SH-SY5Y (cell line): ENCODE results near the gene MED27.

Source experiments
- GATA2 ChIP-seq: IDR thresholded peaks from 2 replicates; pipeline ENCODE4 v1.6.1; 2011; ENCODE audit warnings: mild to moderate bottlenecking, low read depth, low read length
- GATA3 ChIP-seq: IDR thresholded peaks from 2 replicates; pipeline ENCODE4 v1.6.1; 2011; ENCODE audit warnings: low read depth, mild to moderate bottlenecking, low read length, moderate library complexity

GRCh38 chr9:132026932-132027585, 52.6 kb downstream of the MED27 start:
- no peak for TF ChIP-seq GATA2
- TF ChIP-seq GATA3: no peak
